Kidney tubule cell (primary cell): ENCODE results near the gene STARD3NL.
"Not testable (repeated sequence)": the region's sequence is repeated elsewhere in the genome, so short reads cannot be mapped to it uniquely, and the experiment has no call there.

Experiments used
- DNase-seq: peaks from one replicate; pipeline ENCODE4 v3.0.0-alpha.2; 2018; ENCODE audit warnings: low spot score

Gene STARD3NL

GRCh38 chr7:38223306-38223705 is 45.3 kb downstream of the STARD3NL start:
- DNase-seq = no peak

DNA sequence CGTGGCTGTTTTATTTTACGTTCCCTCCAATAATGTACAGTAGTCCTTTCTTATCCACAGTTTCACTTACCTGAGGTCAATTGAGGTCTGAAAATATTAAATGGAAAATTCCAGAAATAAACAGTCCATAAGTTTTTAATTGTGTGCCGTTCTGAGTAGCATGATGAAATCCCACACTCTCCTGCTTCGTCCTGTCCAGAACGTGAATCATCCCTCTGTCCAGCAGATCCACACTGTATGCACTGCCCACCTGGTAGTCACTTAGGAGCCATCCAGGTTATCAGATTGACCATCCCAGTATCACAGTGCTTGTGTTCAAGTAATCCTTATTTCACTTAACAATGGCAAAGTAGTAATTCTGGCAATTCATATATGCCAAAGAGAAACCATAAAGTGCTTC is 46.3 kb downstream of the STARD3NL start:
- no peak for DNase-seq

GRCh38 chr7:38229386-38229785 is 51.3 kb downstream of the STARD3NL start:
- peak; percentile 40 for DNase-seq

GRCh38 chr7:38229884-38230642 is 52.0 kb downstream of the STARD3NL start:
- peak; percentile 22 for DNase-seq

- DNase-seq = no peak
These were observed 54.7 kb downstream of the STARD3NL start for GRCh38 chr7:38232502-38233366.

- DNase-seq = not testable (repeated sequence)
These were observed 56.7 kb downstream of the STARD3NL start for GRCh38 chr7:38234759-38235158.

GRCh38 chr7:38235606-38236005 is 57.6 kb downstream of the STARD3NL start:
- DNase-seq = no peak

- not testable (repeated sequence) for DNase-seq
These were observed 61.1 kb downstream of the STARD3NL start for GRCh38 chr7:38239129-38239528.

DNA sequence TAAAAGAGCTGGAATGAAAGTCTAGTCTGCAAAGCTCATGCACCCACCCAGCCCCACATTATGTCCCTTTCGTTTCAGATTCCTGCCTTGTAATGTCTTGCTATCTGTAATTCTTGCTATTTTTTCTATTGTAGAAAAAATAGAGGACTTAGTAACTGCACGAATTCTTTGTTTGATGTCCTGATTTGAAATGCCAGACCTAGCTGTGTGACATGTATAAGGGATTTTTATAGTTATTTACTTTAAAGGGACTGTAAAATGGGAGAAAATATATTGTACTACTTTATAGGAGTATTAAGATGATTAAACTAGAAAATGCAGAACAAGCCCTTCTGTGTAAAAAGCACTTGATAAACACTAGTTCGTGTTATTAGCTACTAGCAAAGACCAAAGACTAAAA is 63.0 kb downstream of the STARD3NL start:
- DNase-seq = no peak

DNA sequence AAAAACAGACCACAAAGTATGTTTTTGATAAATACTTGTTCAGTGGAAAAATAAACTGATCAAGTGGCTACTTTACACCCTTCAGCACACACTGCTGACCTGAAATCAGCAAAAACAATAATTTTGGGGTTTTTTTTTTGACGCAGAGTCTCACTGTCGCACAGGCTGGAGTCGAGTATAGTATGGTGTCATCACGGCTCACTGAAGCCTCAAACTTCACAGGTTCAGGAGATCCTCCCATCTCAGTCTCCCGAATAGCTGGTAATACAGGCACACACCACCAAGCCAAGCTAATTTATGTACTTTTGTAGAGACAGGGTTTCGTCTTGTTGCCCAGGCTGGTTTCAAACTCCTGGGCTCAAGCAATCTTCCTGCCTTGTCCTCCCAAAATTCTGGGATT is 64.8 kb downstream of the STARD3NL start:
- no peak for DNase-seq

GRCh38 chr7:38243345-38243744 is 65.3 kb downstream of the STARD3NL start:
- not testable (repeated sequence) for DNase-seq

DNA sequence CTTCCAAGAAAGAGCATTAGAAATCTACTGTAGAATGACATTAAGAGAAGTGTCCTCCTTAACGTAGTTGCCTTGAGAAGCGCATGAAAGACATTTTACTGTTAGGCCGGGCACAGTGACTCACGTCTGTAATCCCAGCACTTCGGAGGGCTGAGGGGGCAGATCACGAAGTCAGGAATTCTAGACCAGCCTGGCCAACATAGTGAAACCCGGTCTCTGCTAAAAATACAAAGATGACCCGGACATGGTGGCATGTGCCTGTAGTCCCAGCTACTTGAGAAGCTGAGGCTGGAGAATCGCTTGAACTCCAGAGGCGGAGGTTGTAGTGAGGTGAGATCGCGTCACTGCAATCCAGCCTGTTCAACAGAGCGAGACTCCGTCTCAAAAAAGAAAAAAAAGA is 66.5 kb downstream of the STARD3NL start:
- no peak for DNase-seq

- no peak for DNase-seq
These were observed 67.4 kb downstream of the STARD3NL start for GRCh38 chr7:38245409-38245977.

GRCh38 chr7:38248069-38248567 is 70.1 kb downstream of the STARD3NL start:
- no peak for DNase-seq

- DNase-seq = not testable (repeated sequence)
These were observed 71.8 kb downstream of the STARD3NL start for GRCh38 chr7:38249849-38250248.

GRCh38 chr7:38257350-38257677 is 79.3 kb downstream of the STARD3NL start:
- DNase-seq = no peak

GRCh38 chr7:38259157-38259556 is 81.1 kb downstream of the STARD3NL start:
- not testable (repeated sequence) for DNase-seq

GRCh38 chr7:38261601-38262000 is 83.6 kb downstream of the STARD3NL start:
- not testable (repeated sequence) for DNase-seq

DNA sequence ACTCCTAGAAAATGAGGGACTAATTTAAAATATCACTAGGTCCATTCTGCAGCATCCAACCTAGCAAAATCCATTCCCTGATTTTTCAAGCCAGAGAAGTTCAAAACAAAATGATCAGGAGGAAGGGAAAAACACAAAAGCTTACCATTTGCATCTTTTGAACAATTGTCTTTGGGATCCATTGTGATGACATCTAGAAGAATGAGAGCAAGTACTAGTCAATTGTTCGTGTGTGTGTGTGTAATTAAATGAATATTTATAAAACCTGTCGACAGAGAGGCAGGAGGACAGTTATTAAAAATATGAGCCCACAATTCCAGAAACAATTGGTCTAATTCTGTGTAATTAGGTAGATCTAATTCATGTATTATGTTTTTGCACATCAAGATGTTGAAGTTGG is 84.0 kb downstream of the STARD3NL start:
- DNase-seq = not testable (repeated sequence)

GRCh38 chr7:38262545-38262944 is 84.5 kb downstream of the STARD3NL start:
- DNase-seq = no peak

GRCh38 chr7:38263274-38263673 is 85.2 kb downstream of the STARD3NL start:
- DNase-seq = not testable (repeated sequence)

GRCh38 chr7:38264602-38265001 is 86.6 kb downstream of the STARD3NL start:
- DNase-seq = not testable (repeated sequence)

- DNase-seq = not testable (repeated sequence)
These were observed 87.9 kb downstream of the STARD3NL start for GRCh38 chr7:38265958-38266357.
